Breast epithelium (tissue), 4 donors: ENCODE data around the gene DDR1. TPM values are rescaled to one million over a fixed set of nuclear protein-coding genes. Genes with fewer than 3 reads are reported as not detected.
A peak's percentile ranks its signal among the peaks of the same experiment; 100 is the strongest.

Experiments used
- DNase-seq, 2 donors: peaks; one replicate each; pipeline ENCODE4 v3.0.0-alpha.2; 2019; ENCODE audit warnings: low spot score in 2 of 2
- H3K27ac ChIP-seq, 2 donors: fragments of 200-600 bp; sonication (generic) in 1 of 2; one replicate each; pipeline ENCODE4 v1.5.1; 2016 to 2019; ENCODE audit warnings: mild to moderate bottlenecking in 1 of 2
- H3K27me3 ChIP-seq, 2 donors: fragments of 200-600 bp; sonication (generic) in 1 of 2; one replicate each; pipeline versions ENCODE4 v1.5.1 to v1.6.0; 2017 to 2019; ENCODE audit warnings: control low read depth in 1 of 2, mild to moderate bottlenecking in 1 of 2
- H3K36me3 ChIP-seq: fragments of 200-600 bp; one replicate; pipeline ENCODE4 v1.5.1; 2019
- H3K4me1 ChIP-seq, 2 donors: fragments of 200-600 bp; sonication (generic); one replicate each; pipeline ENCODE4 v1.5.1; 2016 to 2019; ENCODE audit warnings: control low read depth in 1 of 2
- H3K4me3 ChIP-seq, 3 donors: fragments of 200-600 bp; sonication (generic); 1 replicate in 2 of 3; 2 replicates in 1 of 3; pipeline ENCODE4 v1.5.1; 2016 to 2019; ENCODE audit warnings: mild to moderate bottlenecking in 3 of 3, moderate library complexity in 2 of 3
- H3K9me3 ChIP-seq, 2 donors: fragments of 200-600 bp; sonication (generic) in 1 of 2; one replicate each; pipeline ENCODE4 v1.5.1; 2016 to 2019; ENCODE audit warnings: control low read depth in 1 of 2
- CTCF ChIP-seq, 3 donors: fragments of 450-650 bp; IDR thresholded peaks; one replicate each; pipeline ENCODE4 v1.5.1; 2016 to 2017; ENCODE audit warnings: antibody characterized with exemption in 3 of 3, mild to moderate bottlenecking in 3 of 3, moderate library complexity in 3 of 3
- POLR2A ChIP-seq: fragments of 450-650 bp; IDR thresholded peaks from one replicate; pipeline ENCODE4 v1.6.1; 2016; ENCODE audit warnings: antibody characterized with exemption, mild to moderate bottlenecking, moderate library complexity
- POLR2AphosphoS5 ChIP-seq, 3 donors: sonication (generic); formaldehyde crosslinking; IDR thresholded peaks; one replicate each; pipeline ENCODE4 v1.6.1; 2017; ENCODE audit warnings: antibody characterized with exemption in 3 of 3
- intact Hi-C: fragments of 100-400 bp; cut with DNase I; formaldehyde crosslinking; loops from one replicate; pipeline ENCODE4 v1.15.1; 2023; ENCODE audit warnings: low total_unique reads
- total RNA-seq, 3 donors: library from RNA; depleted of rRNA; stranded (reverse); fragments of >200 nt; gene quantifications; one replicate each; pipeline ENCODE4 v1.1.0, GENCODE V29; 2016

Gene DDR1
- total RNA-seq, 3 donors from 2014 or later = 18.1 to 149 (median 72.1) TPM

GRCh38 chr6:30885999-30886896 lies 1.9 kb downstream of the DDR1 start:
- H3K27me3 ChIP-seq = no peaks in the 10 kb centered on the region
- intact Hi-C loops = loop anchor here (5.0 kb wide), 1 partner anchor 159 kb away; no protein-coding TSS in a partner anchor
- peak overlapping the region; percentile 98 for H3K27ac ChIP-seq
- H3K36me3 ChIP-seq = no peaks in the 10 kb centered on the region
- peak; percentile 93 to 97 for DNase-seq
- H3K4me1 ChIP-seq = peaks cover 7 to 12% of the 10 kb centered on the region in 2 donors
- TF ChIP-seq POLR2A (no peak), POLR2AphosphoS5 (IDR thresholded peaks at IDR 0.05) (peak in 1 of 3 donors; percentile 76)
- H3K4me3 ChIP-seq = peak overlapping the region; percentile 71 to 93 (median 84)
- no peaks in the 10 kb centered on the region for H3K9me3 ChIP-seq

GRCh38 chr6:30886897-30887255 lies 2.6 kb downstream of the DDR1 start:
- H3K36me3 ChIP-seq = no peaks in the 10 kb centered on the region
- H3K4me3 ChIP-seq = peak overlapping the region in 2 of 3 donors; percentile 84 to 93
- H3K27ac ChIP-seq = peak overlapping the region; percentile 98
- intact Hi-C loops = loop anchor here (5.0 kb wide), 1 partner anchor 160 kb away; no protein-coding TSS in a partner anchor
- DNase-seq = no peak
- no peaks in the 10 kb centered on the region for H3K9me3 ChIP-seq
- TF ChIP-seq POLR2A (no peak), POLR2AphosphoS5 (IDR thresholded peaks at IDR 0.05) (no peak), CTCF (IDR thresholded peaks at IDR 0.05) (no peak)
- peaks cover 7 to 11% of the 10 kb centered on the region in 2 donors for H3K4me1 ChIP-seq
- H3K27me3 ChIP-seq = no peaks in the 10 kb centered on the region

GRCh38 chr6:30887901-30888815 lies 3.8 kb downstream of the DDR1 start:
- no peak overlapping the region for H3K4me3 ChIP-seq
- TF ChIP-seq POLR2A = no peak
- no peak for TF ChIP-seq POLR2AphosphoS5 (IDR thresholded peaks at IDR 0.05)
- TF ChIP-seq CTCF (IDR thresholded peaks at IDR 0.05) = no peak
- H3K27ac ChIP-seq = peak overlapping the region; percentile 58 to 98
- H3K4me1 ChIP-seq = peaks cover 0 to 3% of the 10 kb centered on the region in 2 donors
- DNase-seq = no peak
- H3K27me3 ChIP-seq = no peaks in the 10 kb centered on the region
- no peaks in the 10 kb centered on the region for H3K36me3 ChIP-seq
- intact Hi-C loops = loop anchor here (5.0 kb wide), 1 partner anchor 161 kb away; no protein-coding TSS in a partner anchor
- no peaks in the 10 kb centered on the region for H3K9me3 ChIP-seq

GRCh38 chr6:30888816-30889495 lies 4.6 kb downstream of the DDR1 start:
- intact Hi-C loops = loop anchor here (5.0 kb wide), 1 partner anchor 162 kb away; no protein-coding TSS in a partner anchor
- peaks cover 0 to 3% of the 10 kb centered on the region in 2 donors for H3K4me1 ChIP-seq

More at GRCh38 chr6:30888816-30889495, 4.6 kb downstream of the DDR1 start:
- H3K27me3 ChIP-seq = no peaks in the 10 kb centered on the region
- peak overlapping the region; percentile 58 to 98 for H3K27ac ChIP-seq
- no peaks in the 10 kb centered on the region for H3K36me3 ChIP-seq
- H3K4me3 ChIP-seq = no peak overlapping the region
- DNase-seq = no peak
- TF ChIP-seq POLR2A = no peak
- TF ChIP-seq POLR2AphosphoS5 (IDR thresholded peaks at IDR 0.05) = no peak
- TF ChIP-seq CTCF (IDR thresholded peaks at IDR 0.05) = no peak
- no peaks in the 10 kb centered on the region for H3K9me3 ChIP-seq
